ENCODE data around the gene RAB11FIP3. TPM values are rescaled to one million over a fixed set of nuclear protein-coding genes. Genes with fewer than 3 reads are reported as not detected.
A peak's percentile ranks its signal among the peaks of the same experiment; 100 is the strongest.

RAB11FIP3 gene
- total and polyA plus RNA-seq, 2 experiments from 2014 or later = 1.2 to 27.8 TPM

GRCh38 chr16:560204-560700 is 134.8 kb downstream of the RAB11FIP3 start, which contains the start of gene PRR35:
TSS of gene PRR35 (plus strand) at chr16:560394. CDS start at chr16:563295, 2,901 bp downstream.
- H3K4me3 ChIP-seq = no peak within 1 kb of the TSS
- no peak within 1 kb of the TSS for H3K9ac ChIP-seq
- in situ Hi-C loops (cut with MboI) = no loop called here
- no peaks in the 10 kb centered on the region for H3K9me3 ChIP-seq (ENCODE audit: low read depth)
- H3K9me2 ChIP-seq (ENCODE audit: insufficient read depth) = no peaks in the 10 kb centered on the region
- 0 to 2% methylated on average over 4 to 40 of the region's 84 CpGs for whole genome bisulfite sequencing, 2 experiments (ENCODE audit: low coverage in 1 of 2, low lambda C conversion rate in 2 of 2, missing lambda C conversion rate in 2 of 2)
- peaks cover 13% of the 10 kb centered on the region; the same call in 1 of the 2 replicates for H3K27me3 ChIP-seq (replicated peaks; ENCODE audit: insufficient read depth)
- H4K20me1 ChIP-seq (ENCODE audit: insufficient read depth) = no peaks in the 10 kb centered on the region
- TF ChIP-seq EZH2 (IDR thresholded peaks at IDR 0.05; ENCODE audit: insufficient read depth, poor library complexity, severe bottlenecking) (no peak), EZH2phosphoT487 (IDR thresholded peaks at IDR 0.05; ENCODE audit: insufficient read depth, low read depth) (no peak)
- H3K4me1 ChIP-seq (ENCODE audit: insufficient read depth) = peaks cover 3% of the 10 kb centered on the region
- no peak for DNase-seq
- H3K79me2 ChIP-seq (ENCODE audit: insufficient read depth) = no peaks in the 10 kb centered on the region
- no peak within 1 kb of the TSS for H3K27ac ChIP-seq
- no peak within 1 kb of the TSS for H2AFZ ChIP-seq
- H3K36me3 ChIP-seq (ENCODE audit: low read depth) = no peaks in the 10 kb centered on the region
- H3F3A ChIP-seq (ENCODE audit: insufficient read depth) = no peaks in the 10 kb centered on the region
- H3K4me2 ChIP-seq (ENCODE audit: unreplicated experiment) = no peak within 1 kb of the TSS

- Histone ChIP-seq H3K9me3 (ENCODE audit: low read depth) (no peaks in the 10 kb centered on the region), H3K27me3 (replicated peaks; ENCODE audit: insufficient read depth) (peaks cover 13% of the 10 kb centered on the region; the same call in 1 of the 2 replicates), H3K9ac (no peak overlapping the region), H3K79me2 (ENCODE audit: insufficient read depth) (no peaks in the 10 kb centered on the region), H4K20me1 (ENCODE audit: insufficient read depth) (no peaks in the 10 kb centered on the region), H3K9me2 (ENCODE audit: insufficient read depth) (no peaks in the 10 kb centered on the region), H2AFZ (no peak overlapping the region), H3F3A (ENCODE audit: insufficient read depth) (no peaks in the 10 kb centered on the region), H3K27ac (no peak overlapping the region), H3K4me2 (ENCODE audit: unreplicated experiment) (no peak overlapping the region), H3K4me1 (ENCODE audit: insufficient read depth) (no peaks in the 10 kb centered on the region), H3K36me3 (ENCODE audit: low read depth) (no peaks in the 10 kb centered on the region), H3K4me3 (no peak overlapping the region)
- DNase-seq = no peak
- in situ Hi-C loops (cut with MboI) = no loop called here
- WGBS, 2 experiments (ENCODE audit: low coverage in 1 of 2, low lambda C conversion rate in 2 of 2, missing lambda C conversion rate in 2 of 2) = 8 to 29% methylated on average over 17 to 31 of the region's 54 CpGs
- peak; percentile 89 for TF ChIP-seq EZH2 (IDR thresholded peaks at IDR 0.05; ENCODE audit: insufficient read depth, poor library complexity, severe bottlenecking)
- TF ChIP-seq EZH2phosphoT487 (IDR thresholded peaks at IDR 0.05; ENCODE audit: insufficient read depth, low read depth) = no peak
These were observed 135.4 kb downstream of the RAB11FIP3 start for GRCh38 chr16:560701-561412.

- Histone ChIP-seq H3K36me3 (ENCODE audit: low read depth) (no peaks in the 10 kb centered on the region), H3K9me2 (ENCODE audit: insufficient read depth) (no peaks in the 10 kb centered on the region), H3K79me2 (ENCODE audit: insufficient read depth) (no peaks in the 10 kb centered on the region), H3K9me3 (ENCODE audit: low read depth) (no peaks in the 10 kb centered on the region), H3F3A (ENCODE audit: insufficient read depth) (no peaks in the 10 kb centered on the region), H3K9ac (no peak overlapping the region), H2AFZ (no peak overlapping the region), H3K27ac (no peak overlapping the region), H3K27me3 (replicated peaks; ENCODE audit: insufficient read depth) (peaks cover 13% of the 10 kb centered on the region; the same call in 1 of the 2 replicates), H3K4me1 (ENCODE audit: insufficient read depth) (no peaks in the 10 kb centered on the region), H3K4me3 (no peak overlapping the region), H3K4me2 (ENCODE audit: unreplicated experiment) (no peak overlapping the region), H4K20me1 (ENCODE audit: insufficient read depth) (no peaks in the 10 kb centered on the region)
- TF ChIP-seq EZH2 (IDR thresholded peaks at IDR 0.05; ENCODE audit: insufficient read depth, poor library complexity, severe bottlenecking) = no peak
- no peak for TF ChIP-seq EZH2phosphoT487 (IDR thresholded peaks at IDR 0.05; ENCODE audit: insufficient read depth, low read depth)
- in situ Hi-C loops (cut with MboI) = no loop called here
- DNase-seq = no peak
- WGBS, 2 experiments (ENCODE audit: low coverage in 1 of 2, low lambda C conversion rate in 2 of 2, missing lambda C conversion rate in 2 of 2) = 66 to 67% methylated on average over 8 to 10 of the region's 15 CpGs
These were observed 136.0 kb downstream of the RAB11FIP3 start for GRCh38 chr16:561413-561794.

- Histone ChIP-seq H4K20me1 (ENCODE audit: insufficient read depth) (no peaks in the 10 kb centered on the region), H3K9me3 (ENCODE audit: low read depth) (no peaks in the 10 kb centered on the region), H2AFZ (no peak overlapping the region), H3K9ac (no peak overlapping the region), H3K79me2 (ENCODE audit: insufficient read depth) (no peaks in the 10 kb centered on the region), H3K36me3 (ENCODE audit: low read depth) (no peaks in the 10 kb centered on the region), H3K4me1 (ENCODE audit: insufficient read depth) (no peaks in the 10 kb centered on the region), H3K4me2 (ENCODE audit: unreplicated experiment) (no peak overlapping the region), H3K27ac (no peak overlapping the region), H3F3A (ENCODE audit: insufficient read depth) (no peaks in the 10 kb centered on the region), H3K4me3 (no peak overlapping the region), H3K9me2 (ENCODE audit: insufficient read depth) (no peaks in the 10 kb centered on the region), H3K27me3 (replicated peaks; ENCODE audit: insufficient read depth) (peaks cover 13% of the 10 kb centered on the region; the same call in 1 of the 2 replicates)
- DNase-seq = no peak
- in situ Hi-C loops (cut with MboI) = no loop called here
- 70 to 72% methylated on average over 39 to 43 of the region's 43 CpGs for WGBS, 2 experiments (ENCODE audit: low coverage in 1 of 2, low lambda C conversion rate in 2 of 2, missing lambda C conversion rate in 2 of 2)
- no peak for TF ChIP-seq EZH2phosphoT487 (IDR thresholded peaks at IDR 0.05; ENCODE audit: insufficient read depth, low read depth)
- no peak for TF ChIP-seq EZH2 (IDR thresholded peaks at IDR 0.05; ENCODE audit: insufficient read depth, poor library complexity, severe bottlenecking)
These were observed 136.8 kb downstream of the RAB11FIP3 start for GRCh38 chr16:561957-562938.

Data from GM23248 (cell line).